B cell (primary cell): ENCODE data around the gene PLD5.

Experiments used
- EZH2 ChIP-seq: IDR thresholded peaks from 2 replicates; pipeline ENCODE4 v1.6.1; 2012; ENCODE audit warnings: borderline replicate concordance, low read depth, mild to moderate bottlenecking, moderate library complexity, low read length; ENCODE audit not compliant: insufficient read depth, poor library complexity, severe bottlenecking
- TF ChIP-seq, protein P1 (sequence below): fragments of 200-600 bp; IDR thresholded peaks from one replicate; pipeline ENCODE4 v1.8.0; 2022; ENCODE audit warnings: antibody characterized with exemption, mild to moderate bottlenecking

DNA sequence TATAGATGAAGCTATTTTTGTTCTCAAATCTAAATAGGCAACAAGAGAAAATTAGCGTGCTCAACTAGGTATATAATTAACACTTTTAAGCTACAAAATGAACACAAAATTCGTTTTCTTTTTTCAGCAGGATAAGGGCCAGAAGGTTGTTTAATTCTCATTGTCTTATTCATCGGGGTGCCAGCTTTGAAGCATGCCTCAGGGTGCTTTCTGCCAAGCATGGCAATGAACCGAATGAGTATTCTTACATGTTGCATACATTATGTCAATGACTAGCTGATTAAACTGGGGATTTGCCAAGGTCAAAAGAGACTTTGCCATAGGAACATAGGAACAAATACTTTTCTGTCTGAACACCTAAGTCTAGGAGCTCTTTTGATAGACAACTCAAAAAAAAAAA, 423.6 kb downstream of the PLD5 start:
- TF ChIP-seq, protein P1, sequence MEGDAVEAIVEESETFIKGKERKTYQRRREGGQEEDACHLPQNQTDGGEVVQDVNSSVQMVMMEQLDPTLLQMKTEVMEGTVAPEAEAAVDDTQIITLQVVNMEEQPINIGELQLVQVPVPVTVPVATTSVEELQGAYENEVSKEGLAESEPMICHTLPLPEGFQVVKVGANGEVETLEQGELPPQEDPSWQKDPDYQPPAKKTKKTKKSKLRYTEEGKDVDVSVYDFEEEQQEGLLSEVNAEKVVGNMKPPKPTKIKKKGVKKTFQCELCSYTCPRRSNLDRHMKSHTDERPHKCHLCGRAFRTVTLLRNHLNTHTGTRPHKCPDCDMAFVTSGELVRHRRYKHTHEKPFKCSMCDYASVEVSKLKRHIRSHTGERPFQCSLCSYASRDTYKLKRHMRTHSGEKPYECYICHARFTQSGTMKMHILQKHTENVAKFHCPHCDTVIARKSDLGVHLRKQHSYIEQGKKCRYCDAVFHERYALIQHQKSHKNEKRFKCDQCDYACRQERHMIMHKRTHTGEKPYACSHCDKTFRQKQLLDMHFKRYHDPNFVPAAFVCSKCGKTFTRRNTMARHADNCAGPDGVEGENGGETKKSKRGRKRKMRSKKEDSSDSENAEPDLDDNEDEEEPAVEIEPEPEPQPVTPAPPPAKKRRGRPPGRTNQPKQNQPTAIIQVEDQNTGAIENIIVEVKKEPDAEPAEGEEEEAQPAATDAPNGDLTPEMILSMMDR, result no peak
- no peak for TF ChIP-seq EZH2
